HepG2 (cell line): ENCODE results near the gene UGP2. TPM values are rescaled to one million over a fixed set of nuclear protein-coding genes. Genes with fewer than 3 reads are reported as not detected.

ENCODE experiments used
- ELF4 ChIP-seq: sonication (generic); formaldehyde crosslinking; IDR thresholded peaks from 2 replicates; pipeline ENCODE4 v1.5.0; 2020; ENCODE audit warnings: missing genetic modification reagents, mild to moderate bottlenecking, moderate library complexity, borderline replicate concordance
- GMEB1 ChIP-seq: sonication (generic); formaldehyde crosslinking; IDR thresholded peaks from 2 replicates; pipeline ENCODE4 v1.5.1; 2020; ENCODE audit warnings: missing genetic modification reagents, mild to moderate bottlenecking, borderline replicate concordance
- IRX3 ChIP-seq: sonication (generic); formaldehyde crosslinking; IDR thresholded peaks from 2 replicates; pipeline ENCODE4 v1.8.1; 2023; ENCODE audit warnings: mild to moderate bottlenecking, low read depth, missing genetic modification reagents, borderline replicate concordance
- NFKB2 ChIP-seq: sonication (generic); formaldehyde crosslinking; IDR thresholded peaks from 2 replicates; pipeline ENCODE4 v1.4.0; 2020; ENCODE audit warnings: missing genetic modification reagents, borderline replicate concordance
- RBM39 ChIP-seq: fragments of 200-400 bp; formaldehyde crosslinking; IDR thresholded peaks from one replicate; pipeline ENCODE4 v1.6.1; 2018; ENCODE audit warnings: antibody characterized with exemption, mild to moderate bottlenecking, low read depth, low read length; ENCODE audit not compliant: poor library complexity, severe bottlenecking
- RNF2 ChIP-seq: fragments of 450-650 bp; conservative IDR thresholded peaks from 2 replicates; pipeline ENCODE4 v1.6.1; 2016; ENCODE audit warnings: low read depth
- ZBTB2 ChIP-seq: sonication (generic); formaldehyde crosslinking; IDR thresholded peaks from 2 replicates; pipeline ENCODE4 v1.8.0; 2022; ENCODE audit warnings: low read depth, missing genetic modification reagents
- ZBTB38 ChIP-seq: sonication (generic); formaldehyde crosslinking; IDR thresholded peaks from 2 replicates; pipeline ENCODE4 v1.5.1; 2020; ENCODE audit warnings: mild to moderate bottlenecking, missing genetic modification reagents
- ZBTB4 ChIP-seq: sonication (generic); formaldehyde crosslinking; IDR thresholded peaks from 2 replicates; pipeline ENCODE4 v1.4.0; 2020; ENCODE audit warnings: missing genetic modification reagents, mild to moderate bottlenecking, borderline replicate concordance
- ZFP36L1 ChIP-seq: sonication (generic); formaldehyde crosslinking; IDR thresholded peaks from 2 replicates; pipeline ENCODE4 v1.8.0; 2022; ENCODE audit warnings: mild to moderate bottlenecking, missing genetic modification reagents, moderate library complexity
- ZNF263 ChIP-seq: sonication (generic); formaldehyde crosslinking; IDR thresholded peaks from 2 replicates; pipeline ENCODE4 v1.4.0; 2020; ENCODE audit warnings: missing genetic modification reagents
- ZNF674 ChIP-seq: sonication (generic); formaldehyde crosslinking; IDR thresholded peaks from 2 replicates; pipeline ENCODE4 v1.5.0; 2020; ENCODE audit warnings: low read depth, mild to moderate bottlenecking, missing genetic modification reagents
- ZNF703 ChIP-seq: sonication (generic); formaldehyde crosslinking; IDR thresholded peaks from 2 replicates; pipeline ENCODE4 v1.5.1; 2020; ENCODE audit warnings: missing genetic modification reagents, mild to moderate bottlenecking, moderate library complexity, borderline replicate concordance
- polyA plus RNA-seq, 8 experiments: library from polyadenylated mRNA; depleted of rRNA in 3 of 8; stranded (reverse) in 7 of 8; unstranded in 1 of 8; fragments of >200 nt; fragmentation: Illumina TruSeq in 4 of 8; extraction: Trizol in 4 of 8; gene quantifications; 2 replicates each; pipeline versions ENCODE4 v1.2.1 to v1.2.3, GENCODE V29; 2011 to 2016; ENCODE audit warnings: low read depth in 4 of 8, missing spikeins in 1 of 8, mixed read lengths in 1 of 8; ENCODE audit not compliant: insufficient read depth in 1 of 8
- total RNA-seq, 5 experiments: library from RNA; depleted of rRNA; stranded (reverse); fragments of >200 nt; fragmentation: Illumina TruSeq; extraction: Trizol; gene quantifications; 2 replicates each; pipeline ENCODE4 v1.2.3, GENCODE V29; 2016; ENCODE audit warnings: low read depth in 1 of 5
- TF ChIP-seq, protein P1 (sequence below), 2 experiments: sonication (generic) in 1 of 2; formaldehyde crosslinking in 1 of 2; IDR thresholded peaks; 2 replicates each; pipeline versions ENCODE4 v1.4.0 to v1.6.1; 2018 to 2020; ENCODE audit warnings: missing genetic modification reagents in 2 of 2, borderline replicate concordance in 1 of 2, low read depth in 1 of 2, mild to moderate bottlenecking in 1 of 2, missing biosample characterization in 1 of 2
- TF ChIP-seq, protein P2 (sequence below): sonication (generic); formaldehyde crosslinking; IDR thresholded peaks from 2 replicates; pipeline ENCODE4 v1.5.0; 2020; ENCODE audit warnings: mild to moderate bottlenecking, missing genetic modification reagents

Gene UGP2
- total and polyA plus RNA-seq, 2 of the 13 experiments (the other 11 are each of a cell fraction or from before 2014, with no cell fraction given) = 96.0 to 134 TPM

DNA sequence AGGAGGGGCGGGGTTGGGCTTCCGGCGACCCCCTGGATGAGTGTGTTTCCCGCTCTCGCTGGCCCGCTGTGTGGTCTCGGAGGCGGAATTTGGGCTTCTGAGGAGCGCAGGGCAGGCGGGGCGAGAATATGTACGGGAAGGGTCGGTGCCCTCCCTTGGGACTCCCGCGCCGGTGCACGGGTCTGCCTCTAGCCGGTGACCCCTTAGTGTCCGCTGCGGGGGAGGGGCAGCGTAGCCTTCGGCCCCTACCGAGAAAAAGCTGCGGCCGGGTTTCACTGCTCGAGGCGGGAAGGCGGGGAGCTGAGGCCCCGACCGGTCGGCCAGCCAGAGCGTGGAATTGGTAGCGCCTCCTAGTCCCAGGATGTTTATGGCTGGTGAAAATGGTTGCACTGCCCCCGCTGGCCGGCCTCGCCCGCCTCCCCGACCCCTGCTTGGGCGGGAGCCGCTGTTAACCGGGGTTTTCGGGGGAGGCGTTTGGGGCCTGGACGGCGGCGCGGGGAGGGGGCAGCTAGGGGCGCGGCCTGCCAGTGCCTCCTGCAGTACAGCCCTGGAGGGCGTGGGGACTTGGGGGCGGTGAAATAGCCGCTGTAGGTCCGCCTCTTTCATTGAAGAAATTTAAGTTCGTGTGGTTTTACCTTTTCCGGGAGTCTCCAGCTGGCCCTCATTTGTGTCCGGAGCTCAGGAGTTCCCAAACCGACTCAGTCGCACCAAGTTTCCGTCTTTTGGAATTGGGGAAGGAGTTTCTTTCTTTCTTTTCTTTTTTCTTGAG lies at the start of gene UGP2 (continued):
- TF ChIP-seq, protein P1, sequence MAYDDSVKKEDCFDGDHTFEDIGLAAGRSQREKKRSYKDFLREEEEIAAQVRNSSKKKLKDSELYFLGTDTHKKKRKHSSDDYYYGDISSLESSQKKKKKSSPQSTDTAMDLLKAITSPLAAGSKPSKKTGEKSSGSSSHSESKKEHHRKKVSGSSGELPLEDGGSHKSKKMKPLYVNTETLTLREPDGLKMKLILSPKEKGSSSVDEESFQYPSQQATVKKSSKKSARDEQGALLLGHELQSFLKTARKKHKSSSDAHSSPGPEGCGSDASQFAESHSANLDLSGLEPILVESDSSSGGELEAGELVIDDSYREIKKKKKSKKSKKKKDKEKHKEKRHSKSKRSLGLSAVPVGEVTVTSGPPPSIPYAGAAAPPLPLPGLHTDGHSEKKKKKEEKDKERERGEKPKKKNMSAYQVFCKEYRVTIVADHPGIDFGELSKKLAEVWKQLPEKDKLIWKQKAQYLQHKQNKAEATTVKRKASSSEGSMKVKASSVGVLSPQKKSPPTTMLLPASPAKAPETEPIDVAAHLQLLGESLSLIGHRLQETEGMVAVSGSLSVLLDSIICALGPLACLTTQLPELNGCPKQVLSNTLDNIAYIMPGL (CRISPR knock-in tag; IDR thresholded peaks at IDR 0.05; ENCODE audit: borderline replicate concordance in 1 of 2, low read depth in 1 of 2) = peak; percentile 89 to 93
- TF ChIP-seq IRX3 (CRISPR knock-in tag) (no peak), RNF2 (0 out of 2 replicates have a peak, but pooled peaks have one; percentile 20), ZFP36L1 (CRISPR knock-in tag) (peak; percentile 61; the same call in 1 of the 2 replicates), NFKB2 (CRISPR knock-in tag) (peak; percentile 46; the same call in 1 of the 2 replicates), RBM39 (peak; percentile 78), ZBTB38 (CRISPR knock-in tag) (peak; percentile 66; the same call in 1 of the 2 replicates), ELF4 (CRISPR knock-in tag) (no peak; the same call in 1 of the 2 replicates), ZNF703 (CRISPR knock-in tag) (peak; percentile 91; the same call in 1 of the 2 replicates), ZNF263 (CRISPR knock-in tag) (0 out of 2 replicates have a peak, but pooled peaks have one; percentile 11), ZBTB4 (CRISPR knock-in tag) (peak; percentile 69; the same call in 1 of the 2 replicates), ZNF674 (CRISPR knock-in tag) (no peak), ZBTB2 (CRISPR knock-in tag) (peak; percentile 94), GMEB1 (CRISPR knock-in tag) (peak; percentile 26; the same call in 1 of the 2 replicates)
- TF ChIP-seq, protein P2, sequence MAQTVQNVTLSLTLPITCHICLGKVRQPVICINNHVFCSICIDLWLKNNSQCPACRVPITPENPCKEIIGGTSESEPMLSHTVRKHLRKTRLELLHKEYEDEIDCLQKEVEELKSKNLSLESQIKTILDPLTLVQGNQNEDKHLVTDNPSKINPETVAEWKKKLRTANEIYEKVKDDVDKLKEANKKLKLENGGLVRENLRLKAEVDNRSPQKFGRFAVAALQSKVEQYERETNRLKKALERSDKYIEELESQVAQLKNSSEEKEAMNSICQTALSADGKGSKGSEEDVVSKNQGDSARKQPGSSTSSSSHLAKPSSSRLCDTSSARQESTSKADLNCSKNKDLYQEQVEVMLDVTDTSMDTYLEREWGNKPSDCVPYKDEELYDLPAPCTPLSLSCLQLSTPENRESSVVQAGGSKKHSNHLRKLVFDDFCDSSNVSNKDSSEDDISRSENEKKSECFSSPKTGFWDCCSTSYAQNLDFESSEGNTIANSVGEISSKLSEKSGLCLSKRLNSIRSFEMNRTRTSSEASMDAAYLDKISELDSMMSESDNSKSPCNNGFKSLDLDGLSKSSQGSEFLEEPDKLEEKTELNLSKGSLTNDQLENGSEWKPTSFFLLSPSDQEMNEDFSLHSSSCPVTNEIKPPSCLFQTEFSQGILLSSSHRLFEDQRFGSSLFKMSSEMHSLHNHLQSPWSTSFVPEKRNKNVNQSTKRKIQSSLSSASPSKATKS (CRISPR knock-in tag) = 0 out of 2 replicates have a peak, but pooled peaks have one; percentile 75
